A549 (cell line): ENCODE measurements around the gene MORF4L1. TPM values are rescaled to one million over a fixed set of nuclear protein-coding genes. Genes with fewer than 3 reads are reported as not detected.

Experiments used
- ATAC-seq, 2 experiments: fragments of 200-7000 bp in 1 of 2; fragments of >200 bp in 1 of 2; cut with Nextera tagmentation in 1 of 2; cut with Tn5 transposase in 1 of 2; 3 replicates each; pipeline versions ENCODE4 v1.8.0 to v1.9.1; 2018 to 2020; ENCODE audit warnings: mild to moderate bottlenecking in 1 of 2, moderate library complexity in 1 of 2
- CTCF ChIA-PET: fragments of 300-600 bp; sonication (Branson Sonifier 250); formaldehyde crosslinking; extraction: SDS; loops from one replicate; lab custom pipeline; 2021; ENCODE audit warnings: antibody characterized with exemption, inconsistent platforms; lab: Yijun Ruan, JAX
- POLR2A ChIA-PET: fragments of 350-600 bp; formaldehyde crosslinking; extraction: SDS; loops from one replicate; lab custom pipeline; 2021; ENCODE audit warnings: antibody characterized with exemption, inconsistent platforms; lab: Yijun Ruan, JAX
- DNase-seq, 2 experiments: peaks; one replicate each; pipeline versions ENCODE4 v3.0.0 to v3.0.0-alpha.2; 2011 to 2016; ENCODE audit warnings: low read depth in 1 of 2, low spot score in 1 of 2
- FAIRE-seq: peaks from 2 replicates; lab custom pipeline; 2011; peaks lifted over from hg19 to GRCh38; lab: Jason Lieb, UNC
- H3K27ac ChIP-seq, 2 experiments: fragments of >200 bp; sonication (Bioruptor Twin); formaldehyde crosslinking; 3 replicates each; pipeline ENCODE4 v1.5.1; 2016 to 2017
- H3K4me1 ChIP-seq: fragments of >200 bp; sonication (Bioruptor Twin); formaldehyde crosslinking; 3 replicates; pipeline ENCODE4 v1.6.1; 2016
- H3K4me2 ChIP-seq: fragments of >200 bp; sonication (Bioruptor Twin); formaldehyde crosslinking; 3 replicates; pipeline ENCODE4 v1.6.1; 2016
- H3K4me3 ChIP-seq: fragments of >200 bp; sonication (Bioruptor Twin); formaldehyde crosslinking; 3 replicates; pipeline ENCODE4 v1.5.1; 2016
- H3K9me3 ChIP-seq: fragments of >200 bp; sonication (Bioruptor Twin); formaldehyde crosslinking; 3 replicates; pipeline ENCODE4 v1.6.1; 2016
- CEBPB ChIP-seq, 2 experiments: fragments of >200 bp in 1 of 2; sonication (Bioruptor Twin) in 1 of 2; formaldehyde crosslinking in 1 of 2; IDR thresholded peaks; 2 replicates each; pipeline ENCODE4 v1.6.1; 2012 to 2016
- CHD4 ChIP-seq: fragments of 200-600 bp; sonication (generic); IDR thresholded peaks from 2 replicates; pipeline ENCODE4 v1.6.1; 2016; ENCODE audit warnings: antibody characterized with exemption, mild to moderate bottlenecking, borderline replicate concordance
- E2F6 ChIP-seq: IDR thresholded peaks from 2 replicates; pipeline ENCODE4 v1.6.1; 2012; ENCODE audit warnings: low read depth, borderline replicate concordance
- EHF ChIP-seq: fragments of 250-450 bp; sonication (Bioruptor Pico); IDR thresholded peaks from 2 replicates; pipeline ENCODE4 v1.5.0; 2020; ENCODE audit warnings: mild to moderate bottlenecking
- EHMT2 ChIP-seq: fragments of 200-600 bp; sonication (generic); IDR thresholded peaks from 2 replicates; pipeline ENCODE4 v1.6.1; 2016; ENCODE audit warnings: antibody characterized with exemption, low read depth, mild to moderate bottlenecking, moderate library complexity
- FOSL2 ChIP-seq, 2 experiments: fragments of 450-650 bp in 1 of 2; fragments of >200 bp in 1 of 2; sonication (Bioruptor Twin) in 1 of 2; formaldehyde crosslinking; IDR thresholded peaks; 2 replicates each; pipeline versions ENCODE4 v1.5.0 to v1.6.1; 2016 to 2020; ENCODE audit warnings: mild to moderate bottlenecking in 1 of 2, moderate library complexity in 1 of 2
- HEYL ChIP-seq: fragments of 250-450 bp; sonication (Bioruptor Pico); IDR thresholded peaks from 2 replicates; pipeline ENCODE4 v1.8.0; 2021; ENCODE audit warnings: mild to moderate bottlenecking, moderate library complexity
- HOXA7 ChIP-seq: fragments of 250-450 bp; sonication (Bioruptor Pico); IDR thresholded peaks from 2 replicates; pipeline ENCODE4 v1.5.0; 2020; ENCODE audit warnings: mild to moderate bottlenecking, moderate library complexity
- HOXB5 ChIP-seq: fragments of 250-450 bp; sonication (Bioruptor Pico); IDR thresholded peaks from 2 replicates; pipeline ENCODE4 v1.5.0; 2020; ENCODE audit warnings: mild to moderate bottlenecking, moderate library complexity
- PHF8 ChIP-seq: fragments of 200-600 bp; sonication (generic); IDR thresholded peaks from 2 replicates; pipeline ENCODE4 v1.6.1; 2016; ENCODE audit warnings: low read depth, mild to moderate bottlenecking, antibody characterized with exemption, moderate library complexity, borderline replicate concordance
- POLR2A ChIP-seq: IDR thresholded peaks from 2 replicates; pipeline ENCODE4 v1.6.1; 2012; ENCODE audit warnings: mild to moderate bottlenecking, low read length
- RAD21 ChIP-seq, 2 experiments: fragments of >200 bp in 1 of 2; sonication (Bioruptor Twin) in 1 of 2; formaldehyde crosslinking in 1 of 2; IDR thresholded peaks in 1 of 2; conservative IDR thresholded peaks in 1 of 2; 2 replicates in 1 of 2; 3 replicates in 1 of 2; pipeline ENCODE4 v1.6.1; 2012 to 2018; ENCODE audit warnings: inconsistent platforms in 1 of 2
- RARB ChIP-seq: fragments of 250-450 bp; sonication (Bioruptor Pico); IDR thresholded peaks from 2 replicates; pipeline ENCODE4 v1.8.0; 2021; ENCODE audit warnings: mild to moderate bottlenecking, moderate library complexity
- RFX5 ChIP-seq: fragments of 450-650 bp; IDR thresholded peaks from 2 replicates; pipeline ENCODE4 v1.7.1; 2014; ENCODE audit warnings: antibody characterized with exemption, mild to moderate bottlenecking, moderate library complexity
- RNF2 ChIP-seq: fragments of 200-600 bp; sonication (generic); IDR thresholded peaks from 2 replicates; pipeline ENCODE4 v1.6.1; 2016; ENCODE audit warnings: low read depth, mild to moderate bottlenecking, antibody characterized with exemption, moderate library complexity, borderline replicate concordance
- SMC3 ChIP-seq: fragments of >200 bp; sonication (Bioruptor Twin); formaldehyde crosslinking; IDR thresholded peaks from 3 replicates; pipeline ENCODE4 v1.6.1; 2018; ENCODE audit warnings: inconsistent platforms
- ZNF302 ChIP-seq: fragments of 250-450 bp; sonication (Bioruptor Pico); IDR thresholded peaks from 2 replicates; pipeline ENCODE4 v1.9.0; 2021; ENCODE audit warnings: inconsistent platforms, mild to moderate bottlenecking, moderate library complexity
- WGBS: methylation state at CpG from one replicate; pipeline ENCODE4 v1.1.6; 2017; ENCODE audit errors: missing lambda C conversion rate; 5-methylcytosine and 5-hydroxymethylcytosine counted together
- polyA plus RNA-seq, 4 experiments: library from polyadenylated mRNA; depleted of rRNA in 3 of 4; stranded (reverse); fragments of >200 nt; fragmentation: RNase III in 1 of 4; extraction: RNeasy Plus Mini Kit Qiagen cat#74134 plus additional on column Dnase treatment in 1 of 4; gene quantifications; 2 replicates in 3 of 4; 3 replicates in 1 of 4; pipeline ENCODE4 v1.2.3, GENCODE V29; 2011 to 2017
- TF ChIP-seq, protein P1 (sequence below): fragments of 250-450 bp; sonication (Bioruptor Pico); IDR thresholded peaks from 2 replicates; pipeline ENCODE4 v1.5.0; 2021; ENCODE audit warnings: mild to moderate bottlenecking, moderate library complexity, borderline replicate concordance
- TF ChIP-seq, protein P2 (sequence below): IDR thresholded peaks from 2 replicates; pipeline ENCODE4 v1.6.1; 2012
- TF ChIP-seq, protein P3 (sequence below): fragments of 250-450 bp; sonication (Bioruptor Pico); IDR thresholded peaks from 2 replicates; pipeline ENCODE4 v1.5.0; 2020; ENCODE audit warnings: low read depth, mild to moderate bottlenecking, moderate library complexity
- TF ChIP-seq, protein P4 (sequence below): fragments of >200 bp; sonication (Bioruptor Twin); formaldehyde crosslinking; IDR thresholded peaks from 3 replicates; pipeline ENCODE4 v1.5.1; 2016
- TF ChIP-seq, protein P5 (sequence below): fragments of >200 bp; sonication (Bioruptor Twin); formaldehyde crosslinking; IDR thresholded peaks from 3 replicates; pipeline ENCODE4 v1.6.1; 2016

MORF4L1 gene
- polyA plus RNA-seq, 2 of the 4 experiments (the other 2 are of a cell fraction), result 498 to 927 TPM

- ATAC-seq, result peak; percentile 12 to 45; a peak in 4 of 6 replicates
- TF ChIP-seq E2F6, result no peak
- TF ChIP-seq RARB, result no peak
- TF ChIP-seq, protein P1, sequence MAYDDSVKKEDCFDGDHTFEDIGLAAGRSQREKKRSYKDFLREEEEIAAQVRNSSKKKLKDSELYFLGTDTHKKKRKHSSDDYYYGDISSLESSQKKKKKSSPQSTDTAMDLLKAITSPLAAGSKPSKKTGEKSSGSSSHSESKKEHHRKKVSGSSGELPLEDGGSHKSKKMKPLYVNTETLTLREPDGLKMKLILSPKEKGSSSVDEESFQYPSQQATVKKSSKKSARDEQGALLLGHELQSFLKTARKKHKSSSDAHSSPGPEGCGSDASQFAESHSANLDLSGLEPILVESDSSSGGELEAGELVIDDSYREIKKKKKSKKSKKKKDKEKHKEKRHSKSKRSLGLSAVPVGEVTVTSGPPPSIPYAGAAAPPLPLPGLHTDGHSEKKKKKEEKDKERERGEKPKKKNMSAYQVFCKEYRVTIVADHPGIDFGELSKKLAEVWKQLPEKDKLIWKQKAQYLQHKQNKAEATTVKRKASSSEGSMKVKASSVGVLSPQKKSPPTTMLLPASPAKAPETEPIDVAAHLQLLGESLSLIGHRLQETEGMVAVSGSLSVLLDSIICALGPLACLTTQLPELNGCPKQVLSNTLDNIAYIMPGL (CRISPR knock-in tag), result no peak
- TF ChIP-seq CEBPB (IDR thresholded peaks at IDR 0.05), result no peak
- TF ChIP-seq, all 56 proteins: peak for 0
- ChIA-PET CTCF (interaction anchor here (0.7 to 2.2 kb wide), 7 partner anchors 8 to 415 kb away, joined by 3 to 14 read pairs (median 3); no protein-coding TSS in a partner anchor), POLR2A (no interaction called here)
- no peak for FAIRE-seq
- Histone ChIP-seq H3K4me2 (peak overlapping the region; percentile 86), H3K4me1 (peaks cover 12% of the 10 kb centered on the region; the same call in 2 of the 3 replicates), H3K27ac (peak overlapping the region; percentile 66 to 85; a peak in 5 of 6 replicates), H3K9me3 (no peaks in the 10 kb centered on the region), H3K4me3 (peak overlapping the region; percentile 47)
- DNase-seq, result no peak
- WGBS, result 52% methylated on average over 12 of the region's 12 CpGs
Measured at GRCh38 chr15:78944202-78944625, 71.5 kb downstream of the MORF4L1 start.

- TF ChIP-seq EHMT2, result no peak
- no peak for TF ChIP-seq ZNF302 (CRISPR knock-in tag)
- TF ChIP-seq RNF2, result peak; percentile 90; the same call in 1 of the 2 replicates
- 0 out of 2 replicates have a peak, but pooled peaks have one; percentile 46 for TF ChIP-seq HOXB5 (CRISPR knock-in tag)
- TF ChIP-seq POLR2A, result peak; percentile 39
- TF ChIP-seq E2F6, result peak; percentile 99
- TF ChIP-seq, protein P2, sequence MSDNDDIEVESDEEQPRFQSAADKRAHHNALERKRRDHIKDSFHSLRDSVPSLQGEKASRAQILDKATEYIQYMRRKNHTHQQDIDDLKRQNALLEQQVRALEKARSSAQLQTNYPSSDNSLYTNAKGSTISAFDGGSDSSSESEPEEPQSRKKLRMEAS, result peak; percentile 98
- TF ChIP-seq RAD21 (conservative IDR thresholded peaks at IDR 0.05 in 1 of 2, IDR thresholded peaks at IDR 0.05 in 1 of 2), result no peak
- TF ChIP-seq, protein P3, sequence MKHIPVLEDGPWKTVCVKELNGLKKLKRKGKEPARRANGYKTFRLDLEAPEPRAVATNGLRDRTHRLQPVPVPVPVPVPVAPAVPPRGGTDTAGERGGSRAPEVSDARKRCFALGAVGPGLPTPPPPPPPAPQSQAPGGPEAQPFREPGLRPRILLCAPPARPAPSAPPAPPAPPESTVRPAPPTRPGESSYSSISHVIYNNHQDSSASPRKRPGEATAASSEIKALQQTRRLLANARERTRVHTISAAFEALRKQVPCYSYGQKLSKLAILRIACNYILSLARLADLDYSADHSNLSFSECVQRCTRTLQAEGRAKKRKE (CRISPR knock-in tag), result peak; percentile 17; the same call in 1 of the 2 replicates
- CTCF ChIA-PET, result interaction anchor here (0.7 to 2.2 kb wide), 4 partner anchors 33 to 414 kb away, joined by 3 to 14 read pairs (median 4); no protein-coding TSS in a partner anchor
- FAIRE-seq, result no peak
- Histone ChIP-seq H3K4me3 (peak within 1 kb of the TSS; percentile 47), H3K27ac (peak within 1 kb of the TSS; percentile 66 to 85), H3K4me2 (peak within 1 kb of the TSS; percentile 86), H3K9me3 (no peaks in the 10 kb centered on the region), H3K4me1 (peaks cover 12% of the 10 kb centered on the region; the same call in 2 of the 3 replicates)
- POLR2A ChIA-PET, result interaction anchor here (0.9 kb wide), 1 partner anchor 9 kb away, joined by 4 read pairs; no protein-coding TSS in a partner anchor
- peak; percentile 74 to 86 for ATAC-seq
- DNase-seq, result peak; percentile 65 to 78
- 3% methylated on average over 12 of the region's 71 CpGs for WGBS
Measured at GRCh38 chr15:78944669-78945407, 72.1 kb downstream of the MORF4L1 start, which contains the start of gene CTSH. TSS of gene CTSH (minus strand) at chr15:78945046. CDS start at chr15:78944981, 65 bp downstream.

DNA sequence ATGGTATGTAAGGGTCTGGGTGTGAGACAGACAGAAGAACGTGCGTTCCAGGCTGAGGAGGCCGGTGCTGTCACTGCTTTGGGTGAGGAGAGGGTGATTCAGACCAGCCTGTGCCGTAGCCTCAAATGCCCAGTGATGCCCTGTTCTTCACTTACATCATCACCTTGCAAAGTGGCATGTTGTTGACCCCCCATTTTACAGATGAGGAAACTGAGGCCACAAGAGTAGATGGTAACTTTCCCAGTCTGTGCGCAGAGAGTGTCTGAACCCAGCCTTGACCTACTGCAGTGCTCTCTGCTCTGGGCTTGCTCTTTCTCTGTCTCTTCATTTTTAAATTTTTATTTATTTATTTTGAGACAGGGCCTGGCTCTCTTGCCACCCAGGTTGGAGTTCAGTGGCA, 73.8 kb downstream of the MORF4L1 start:
- ChIA-PET CTCF (interaction anchor here (0.9 to 3.3 kb wide), 4 partner anchors 10 to 61 kb away, joined by 3 to 13 read pairs (median 3); no protein-coding TSS in a partner anchor), POLR2A (no interaction called here)
- Histone ChIP-seq H3K4me2 (no peak overlapping the region), H3K4me1 (peaks cover 20% of the 10 kb centered on the region), H3K9me3 (no peaks in the 10 kb centered on the region), H3K4me3 (no peak overlapping the region), H3K27ac (no peak overlapping the region)
- TF ChIP-seq FOSL2 (IDR thresholded peaks at IDR 0.05) (no peak), FOSL2 (CRISPR knock-in tag; IDR thresholded peaks at IDR 0.05) (no peak), PHF8 (no peak), CHD4 (no peak), EHMT2 (no peak), SMC3 (no peak), RFX5 (no peak), HOXA7 (no peak), EHF (no peak), HEYL (CRISPR knock-in tag) (no peak), RAD21 (conservative IDR thresholded peaks at IDR 0.05 in 1 of 2, IDR thresholded peaks at IDR 0.05 in 1 of 2) (no peak), HOXB5 (CRISPR knock-in tag) (no peak)
- TF ChIP-seq, protein P4, sequence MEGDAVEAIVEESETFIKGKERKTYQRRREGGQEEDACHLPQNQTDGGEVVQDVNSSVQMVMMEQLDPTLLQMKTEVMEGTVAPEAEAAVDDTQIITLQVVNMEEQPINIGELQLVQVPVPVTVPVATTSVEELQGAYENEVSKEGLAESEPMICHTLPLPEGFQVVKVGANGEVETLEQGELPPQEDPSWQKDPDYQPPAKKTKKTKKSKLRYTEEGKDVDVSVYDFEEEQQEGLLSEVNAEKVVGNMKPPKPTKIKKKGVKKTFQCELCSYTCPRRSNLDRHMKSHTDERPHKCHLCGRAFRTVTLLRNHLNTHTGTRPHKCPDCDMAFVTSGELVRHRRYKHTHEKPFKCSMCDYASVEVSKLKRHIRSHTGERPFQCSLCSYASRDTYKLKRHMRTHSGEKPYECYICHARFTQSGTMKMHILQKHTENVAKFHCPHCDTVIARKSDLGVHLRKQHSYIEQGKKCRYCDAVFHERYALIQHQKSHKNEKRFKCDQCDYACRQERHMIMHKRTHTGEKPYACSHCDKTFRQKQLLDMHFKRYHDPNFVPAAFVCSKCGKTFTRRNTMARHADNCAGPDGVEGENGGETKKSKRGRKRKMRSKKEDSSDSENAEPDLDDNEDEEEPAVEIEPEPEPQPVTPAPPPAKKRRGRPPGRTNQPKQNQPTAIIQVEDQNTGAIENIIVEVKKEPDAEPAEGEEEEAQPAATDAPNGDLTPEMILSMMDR, result no peak
- TF ChIP-seq, protein P5, sequence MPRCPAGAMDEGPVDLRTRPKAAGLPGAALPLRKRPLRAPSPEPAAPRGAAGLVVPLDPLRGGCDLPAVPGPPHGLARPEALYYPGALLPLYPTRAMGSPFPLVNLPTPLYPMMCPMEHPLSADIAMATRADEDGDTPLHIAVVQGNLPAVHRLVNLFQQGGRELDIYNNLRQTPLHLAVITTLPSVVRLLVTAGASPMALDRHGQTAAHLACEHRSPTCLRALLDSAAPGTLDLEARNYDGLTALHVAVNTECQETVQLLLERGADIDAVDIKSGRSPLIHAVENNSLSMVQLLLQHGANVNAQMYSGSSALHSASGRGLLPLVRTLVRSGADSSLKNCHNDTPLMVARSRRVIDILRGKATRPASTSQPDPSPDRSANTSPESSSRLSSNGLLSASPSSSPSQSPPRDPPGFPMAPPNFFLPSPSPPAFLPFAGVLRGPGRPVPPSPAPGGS, result no peak
- ATAC-seq, result no peak
- FAIRE-seq, result no peak
- DNase-seq, result no peak
- WGBS, result 80% methylated on average over 5 of the region's 5 CpGs
